Smooth muscle cell (in vitro differentiated cells): Measurements from ENCODE around the gene CDADC1. TPM values are rescaled to one million over a fixed set of nuclear protein-coding genes. Genes with fewer than 3 reads are reported as not detected.

ENCODE experiments used
- DNase-seq: peaks from one replicate; lab custom pipeline; 2025; ENCODE audit not compliant: unreplicated experiment; lab: John Stamatoyannopoulos, UW
- H2AFZ ChIP-seq: fragments of 200-600 bp; sonication (generic); 2 replicates; pipeline ENCODE4 v1.6.0; 2016; ENCODE audit warnings: antibody characterized with exemption, low read depth, mild to moderate bottlenecking
- H3F3A ChIP-seq: fragments of 200-600 bp; sonication (generic); 2 replicates; pipeline ENCODE4 v1.6.0; 2017; ENCODE audit warnings: antibody characterized with exemption, low read depth
- H3K27ac ChIP-seq: fragments of 200-600 bp; sonication (generic); 2 replicates; pipeline ENCODE4 v1.5.1; 2016; ENCODE audit warnings: low read depth, mild to moderate bottlenecking
- H3K27me3 ChIP-seq: fragments of 200-600 bp; sonication (generic); 2 replicates; pipeline ENCODE4 v1.6.1; 2016; ENCODE audit warnings: low read depth, mild to moderate bottlenecking
- H3K36me3 ChIP-seq: fragments of 200-600 bp; sonication (generic); 2 replicates; pipeline ENCODE4 v1.5.1; 2016; ENCODE audit warnings: low read depth
- H3K4me1 ChIP-seq: fragments of 200-600 bp; sonication (generic); 2 replicates; pipeline ENCODE4 v1.5.1; 2016; ENCODE audit warnings: low read depth
- H3K4me2 ChIP-seq: fragments of 200-600 bp; sonication (generic); 2 replicates; pipeline ENCODE4 v1.6.0; 2016; ENCODE audit warnings: mild to moderate bottlenecking
- H3K4me3 ChIP-seq: fragments of 200-600 bp; sonication (generic); 2 replicates; pipeline ENCODE4 v1.5.1; 2016; ENCODE audit warnings: mild to moderate bottlenecking
- H3K79me2 ChIP-seq: fragments of 200-600 bp; sonication (generic); 2 replicates; pipeline ENCODE4 v1.6.0; 2016; ENCODE audit warnings: low read depth, mild to moderate bottlenecking
- H3K9ac ChIP-seq: fragments of 200-600 bp; sonication (generic); 2 replicates; pipeline ENCODE4 v1.6.0; 2016; ENCODE audit warnings: low read depth
- H3K9me3 ChIP-seq: fragments of 200-600 bp; sonication (generic); replicated peaks from 2 replicates; pipeline ENCODE4 v1.5.1; 2016; ENCODE audit warnings: low read depth
- H4K20me1 ChIP-seq: fragments of 200-600 bp; sonication (generic); 2 replicates; pipeline ENCODE4 v1.6.0; 2016; ENCODE audit warnings: low read depth
- WGBS: methylation state at CpG from one replicate; pipeline ENCODE4 v1.1.7; 2016; ENCODE audit warnings: low lambda C conversion rate; 5-methylcytosine and 5-hydroxymethylcytosine counted together
- polyA plus RNA-seq: library from polyadenylated mRNA; unstranded; fragments of >200 nt; fragmentation: Nextera tagmentation; extraction: Ambion mirVana; gene quantifications from 2 replicates; pipeline ENCODE4 v1.2.1, GENCODE V29; 2016
- total RNA-seq: library from RNA; depleted of rRNA; stranded (reverse); fragments of >200 nt; gene quantifications from 2 replicates; pipeline ENCODE4 v1.2.3, GENCODE V29; 2014
- TF ChIP-seq, protein P1 (sequence below): fragments of 200-600 bp; sonication (generic); IDR thresholded peaks from 2 replicates; pipeline ENCODE4 v1.5.1; 2017; ENCODE audit warnings: borderline replicate concordance, mild to moderate bottlenecking, antibody characterized with exemption; ENCODE audit not compliant: insufficient read depth, poor library complexity, severe bottlenecking

CDADC1 gene
- total and polyA plus RNA-seq, 2 experiments from 2014 or later = 11.1 to 22.6 TPM

GRCh38 chr13:49303533-49304252, 56.0 kb downstream of the CDADC1 start:
- no peaks in the 10 kb centered on the region for H3K36me3 ChIP-seq

DNA sequence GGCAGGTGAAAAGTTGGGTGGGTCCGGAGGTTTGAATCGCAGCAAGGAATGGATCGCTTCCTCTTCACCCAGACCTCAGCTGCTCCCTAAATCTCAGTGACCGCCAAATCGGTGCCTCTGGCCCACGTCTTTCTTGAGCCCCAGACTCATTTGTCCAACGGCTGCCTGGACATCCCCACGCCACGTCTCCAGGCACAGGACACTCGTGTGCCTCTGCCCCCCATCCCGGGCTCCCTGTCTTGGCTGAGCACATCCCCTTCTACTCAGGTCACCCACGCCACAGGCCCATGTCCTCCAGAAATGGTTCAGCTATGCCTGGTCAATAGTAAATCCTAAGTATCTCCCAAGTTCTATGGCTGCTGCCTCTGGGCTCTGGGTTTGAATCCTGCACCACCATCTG, 56.6 kb downstream of the CDADC1 start:
- Histone ChIP-seq H3F3A (no peaks in the 10 kb centered on the region), H3K4me3 (no peak overlapping the region), H3K9ac (no peak overlapping the region), H4K20me1 (no peaks in the 10 kb centered on the region), H3K4me1 (no peaks in the 10 kb centered on the region), H3K4me2 (no peak overlapping the region), H2AFZ (no peak overlapping the region), H3K27ac (no peak overlapping the region), H3K79me2 (no peaks in the 10 kb centered on the region), H3K27me3 (no peaks in the 10 kb centered on the region), H3K9me3 (no peaks in the 10 kb centered on the region), H3K36me3 (no peaks in the 10 kb centered on the region)
- 94% methylated on average over 12 of the region's 12 CpGs for WGBS
- TF ChIP-seq, protein P1, sequence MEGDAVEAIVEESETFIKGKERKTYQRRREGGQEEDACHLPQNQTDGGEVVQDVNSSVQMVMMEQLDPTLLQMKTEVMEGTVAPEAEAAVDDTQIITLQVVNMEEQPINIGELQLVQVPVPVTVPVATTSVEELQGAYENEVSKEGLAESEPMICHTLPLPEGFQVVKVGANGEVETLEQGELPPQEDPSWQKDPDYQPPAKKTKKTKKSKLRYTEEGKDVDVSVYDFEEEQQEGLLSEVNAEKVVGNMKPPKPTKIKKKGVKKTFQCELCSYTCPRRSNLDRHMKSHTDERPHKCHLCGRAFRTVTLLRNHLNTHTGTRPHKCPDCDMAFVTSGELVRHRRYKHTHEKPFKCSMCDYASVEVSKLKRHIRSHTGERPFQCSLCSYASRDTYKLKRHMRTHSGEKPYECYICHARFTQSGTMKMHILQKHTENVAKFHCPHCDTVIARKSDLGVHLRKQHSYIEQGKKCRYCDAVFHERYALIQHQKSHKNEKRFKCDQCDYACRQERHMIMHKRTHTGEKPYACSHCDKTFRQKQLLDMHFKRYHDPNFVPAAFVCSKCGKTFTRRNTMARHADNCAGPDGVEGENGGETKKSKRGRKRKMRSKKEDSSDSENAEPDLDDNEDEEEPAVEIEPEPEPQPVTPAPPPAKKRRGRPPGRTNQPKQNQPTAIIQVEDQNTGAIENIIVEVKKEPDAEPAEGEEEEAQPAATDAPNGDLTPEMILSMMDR = no peak
- DNase-seq = no peak

More at GRCh38 chr13:49303533-49304252, 56.0 kb downstream of the CDADC1 start:
- TF ChIP-seq, protein P1 = no peak
- Histone ChIP-seq H4K20me1 (no peaks in the 10 kb centered on the region), H3K27ac (no peak overlapping the region), H3K9me3 (no peaks in the 10 kb centered on the region), H3K27me3 (no peaks in the 10 kb centered on the region), H2AFZ (no peak overlapping the region), H3K4me3 (no peak overlapping the region), H3F3A (no peaks in the 10 kb centered on the region), H3K9ac (no peak overlapping the region), H3K4me1 (no peaks in the 10 kb centered on the region), H3K79me2 (no peaks in the 10 kb centered on the region), H3K4me2 (no peak overlapping the region)
- no peak for DNase-seq
- 88% methylated on average over 11 of the region's 11 CpGs for WGBS

- no peaks in the 10 kb centered on the region for H3K4me1 ChIP-seq
- 92% methylated on average over 23 of the region's 25 CpGs for WGBS
Observed at GRCh38 chr13:49304763-49305700, 57.3 kb downstream of the CDADC1 start.

More at GRCh38 chr13:49304763-49305700, 57.3 kb downstream of the CDADC1 start:
- Histone ChIP-seq H3K36me3 (no peaks in the 10 kb centered on the region), H3F3A (no peaks in the 10 kb centered on the region), H4K20me1 (no peaks in the 10 kb centered on the region), H3K79me2 (no peaks in the 10 kb centered on the region), H3K4me3 (no peak overlapping the region), H2AFZ (no peak overlapping the region), H3K9me3 (no peaks in the 10 kb centered on the region), H3K27me3 (no peaks in the 10 kb centered on the region), H3K9ac (no peak overlapping the region), H3K27ac (no peak overlapping the region), H3K4me2 (no peak overlapping the region)
- TF ChIP-seq, protein P1 = no peak
- no peak for DNase-seq
